HG02588 (cell line): ENCODE data around the gene PRR19.

Experiments
- ATAC-seq: cut with Tn5 transposase; IDR thresholded peaks from one replicate; pipeline ENCODE4 v1.9.1; 2021; ENCODE audit warnings: mild to moderate bottlenecking, moderate library complexity; ENCODE audit not compliant: unreplicated experiment

Gene PRR19

DNA sequence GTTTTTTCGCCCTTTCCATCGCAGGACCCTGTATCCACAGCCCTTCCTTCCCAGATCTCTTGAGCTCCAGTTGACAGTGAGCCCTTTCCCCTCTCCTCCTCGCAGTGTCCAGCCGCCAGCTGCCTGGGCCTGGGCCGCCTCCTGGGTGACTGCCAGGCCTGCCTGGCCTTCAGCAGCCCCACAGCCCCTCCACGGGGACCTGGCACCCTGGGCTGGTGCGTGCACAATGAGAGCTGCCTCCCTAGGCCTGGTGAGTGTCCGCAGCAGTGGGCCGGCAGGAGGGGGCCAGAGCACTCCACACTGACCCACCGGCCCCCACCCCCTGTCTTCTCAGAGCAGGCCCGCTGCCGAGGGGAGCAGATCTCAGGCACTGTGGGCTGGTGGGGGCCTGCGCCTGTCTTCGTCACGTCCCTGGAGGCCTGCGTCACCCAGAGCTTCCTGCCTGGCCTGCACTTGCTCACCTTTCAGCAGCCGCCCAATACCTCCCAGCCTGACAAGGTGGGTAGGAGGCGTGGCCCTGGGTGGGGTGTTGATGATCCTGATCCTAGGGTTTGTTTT is 42.5 kb downstream of the PRR19 start:
- no peak for ATAC-seq

DNA sequence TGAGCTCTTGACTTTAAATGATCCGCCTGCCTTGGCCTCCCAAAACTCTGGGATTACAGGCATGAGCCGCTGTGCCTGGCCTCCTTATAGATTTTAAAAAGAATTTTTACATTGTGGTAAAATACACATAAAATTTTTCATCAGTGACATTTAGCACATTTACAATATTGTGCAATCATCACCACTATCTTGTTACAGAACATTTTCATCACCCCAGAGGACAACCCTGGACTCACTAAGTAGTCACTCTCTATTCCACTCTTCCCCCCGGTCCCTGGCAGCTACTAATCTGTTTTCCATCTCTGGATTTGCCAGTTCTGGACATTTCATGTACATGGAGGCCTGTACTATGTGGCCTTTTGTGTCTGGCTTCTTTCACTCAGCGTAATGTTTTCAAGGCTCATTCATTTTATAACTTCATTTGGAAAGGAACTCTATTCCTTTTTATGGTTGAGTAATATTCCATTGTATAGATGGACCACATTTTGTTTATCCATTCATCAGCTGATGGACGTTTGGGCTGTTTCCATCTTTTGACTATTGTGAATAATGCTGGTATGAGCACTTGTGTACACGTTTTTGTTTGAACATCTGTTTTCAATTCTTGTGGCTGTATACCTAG is 43.4 kb downstream of the PRR19 start:
- ATAC-seq, result no peak

DNA sequence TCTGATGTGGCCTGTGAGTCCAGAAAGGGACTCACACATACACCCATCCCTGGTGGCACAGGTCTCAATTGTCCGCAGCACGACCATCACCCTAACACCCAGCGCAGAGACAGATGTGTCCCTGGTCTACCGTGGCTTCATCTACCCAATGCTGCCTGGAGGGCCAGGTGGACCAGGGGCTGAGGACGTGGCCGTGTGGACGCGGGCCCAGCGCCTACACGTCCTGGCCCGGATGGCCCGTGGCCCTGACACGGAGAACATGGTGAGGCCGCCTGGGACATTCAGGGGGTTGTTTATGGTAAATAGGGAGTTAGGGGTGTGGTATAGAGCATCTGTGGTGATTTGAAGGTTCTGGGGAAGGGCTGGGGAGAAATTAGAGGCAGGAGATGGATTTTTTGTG is 46.3 kb downstream of the PRR19 start:
- ATAC-seq, result no peak

DNA sequence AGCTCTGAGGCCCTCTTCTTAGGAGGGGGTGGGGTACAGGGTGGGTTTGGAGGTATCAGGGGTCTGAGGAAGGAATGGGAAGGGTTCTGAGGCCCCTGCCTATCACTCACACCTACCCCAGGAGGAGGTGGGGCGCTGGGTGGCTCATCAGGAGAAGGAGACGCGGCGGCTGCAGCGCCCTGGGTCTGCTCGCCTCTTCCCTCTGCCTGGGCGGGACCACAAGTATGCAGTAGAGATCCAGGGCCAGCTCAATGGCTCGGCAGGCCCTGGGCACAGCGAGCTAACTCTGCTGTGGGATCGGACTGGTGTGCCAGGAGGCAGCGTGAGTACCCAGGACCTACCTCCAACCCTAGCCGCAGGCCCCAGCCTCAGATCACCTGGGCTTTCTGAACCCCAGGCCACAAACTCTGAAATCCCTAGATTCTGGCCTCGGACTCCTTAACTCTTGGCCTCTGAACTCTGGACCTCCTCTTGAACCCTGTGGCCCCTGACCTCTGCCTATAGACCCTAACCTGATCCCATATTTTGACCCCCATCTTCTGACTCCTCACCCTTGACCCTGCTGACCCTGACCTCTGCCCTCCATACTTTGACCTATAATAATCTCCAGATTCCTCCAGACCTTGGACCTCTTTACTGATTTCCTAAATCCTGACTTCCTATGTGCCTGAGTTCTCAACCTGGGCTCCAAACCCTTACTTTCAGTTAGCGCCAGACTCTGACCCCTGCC is 47.6 kb downstream of the PRR19 start:
- no peak for ATAC-seq

DNA sequence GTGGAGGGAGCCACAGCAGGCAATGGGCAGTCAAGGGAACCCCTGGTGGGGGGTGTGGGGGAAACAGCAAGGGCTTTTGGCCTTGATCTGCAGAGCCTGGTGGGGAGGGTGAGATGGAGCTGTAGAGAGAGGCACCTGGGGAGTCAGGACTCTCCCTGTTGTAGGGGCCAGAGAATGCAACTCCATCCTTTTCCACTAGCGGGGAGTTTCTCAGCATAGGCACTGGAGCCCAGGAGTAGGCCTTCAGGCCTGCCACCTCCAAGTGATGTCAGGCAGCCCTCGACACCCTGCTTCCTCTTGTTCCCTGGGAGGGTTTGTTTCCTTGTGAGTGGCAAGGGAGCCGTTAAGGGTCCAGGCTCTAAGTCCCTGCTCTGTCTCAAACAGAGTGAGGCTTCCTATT is 48.5 kb downstream of the PRR19 start:
- no peak for ATAC-seq

DNA sequence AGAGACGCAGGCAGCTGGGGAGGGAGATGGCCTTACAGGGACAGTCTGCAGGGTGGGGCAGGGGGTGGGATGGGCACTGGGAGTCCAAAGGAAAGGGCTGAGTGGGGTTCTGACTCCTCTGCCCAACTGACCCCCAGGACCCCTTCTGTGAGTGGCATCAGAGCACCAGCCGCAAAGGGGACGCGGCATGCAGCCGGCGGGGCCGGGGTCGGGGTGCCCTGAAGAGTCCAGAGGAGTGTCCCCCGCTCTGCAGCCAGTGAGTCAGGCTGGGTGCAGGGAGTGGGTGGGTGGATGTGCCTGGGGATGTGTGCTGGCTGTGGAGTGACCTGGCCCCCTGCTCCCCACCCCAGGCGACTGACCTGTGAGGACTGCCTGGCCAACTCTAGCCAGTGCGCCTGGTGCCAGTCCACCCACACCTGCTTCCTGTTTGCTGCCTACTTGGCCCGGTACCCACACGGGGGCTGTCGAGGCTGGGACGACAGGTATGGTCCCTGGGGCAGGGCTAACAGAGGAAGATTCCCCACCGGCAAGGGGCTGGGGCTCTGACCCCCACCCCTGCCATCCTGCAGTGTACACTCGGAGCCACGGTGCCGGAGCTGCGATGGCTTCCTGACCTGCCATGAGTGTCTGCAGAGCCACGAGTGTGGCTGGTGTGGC is 49.3 kb downstream of the PRR19 start:
- no peak for ATAC-seq

DNA sequence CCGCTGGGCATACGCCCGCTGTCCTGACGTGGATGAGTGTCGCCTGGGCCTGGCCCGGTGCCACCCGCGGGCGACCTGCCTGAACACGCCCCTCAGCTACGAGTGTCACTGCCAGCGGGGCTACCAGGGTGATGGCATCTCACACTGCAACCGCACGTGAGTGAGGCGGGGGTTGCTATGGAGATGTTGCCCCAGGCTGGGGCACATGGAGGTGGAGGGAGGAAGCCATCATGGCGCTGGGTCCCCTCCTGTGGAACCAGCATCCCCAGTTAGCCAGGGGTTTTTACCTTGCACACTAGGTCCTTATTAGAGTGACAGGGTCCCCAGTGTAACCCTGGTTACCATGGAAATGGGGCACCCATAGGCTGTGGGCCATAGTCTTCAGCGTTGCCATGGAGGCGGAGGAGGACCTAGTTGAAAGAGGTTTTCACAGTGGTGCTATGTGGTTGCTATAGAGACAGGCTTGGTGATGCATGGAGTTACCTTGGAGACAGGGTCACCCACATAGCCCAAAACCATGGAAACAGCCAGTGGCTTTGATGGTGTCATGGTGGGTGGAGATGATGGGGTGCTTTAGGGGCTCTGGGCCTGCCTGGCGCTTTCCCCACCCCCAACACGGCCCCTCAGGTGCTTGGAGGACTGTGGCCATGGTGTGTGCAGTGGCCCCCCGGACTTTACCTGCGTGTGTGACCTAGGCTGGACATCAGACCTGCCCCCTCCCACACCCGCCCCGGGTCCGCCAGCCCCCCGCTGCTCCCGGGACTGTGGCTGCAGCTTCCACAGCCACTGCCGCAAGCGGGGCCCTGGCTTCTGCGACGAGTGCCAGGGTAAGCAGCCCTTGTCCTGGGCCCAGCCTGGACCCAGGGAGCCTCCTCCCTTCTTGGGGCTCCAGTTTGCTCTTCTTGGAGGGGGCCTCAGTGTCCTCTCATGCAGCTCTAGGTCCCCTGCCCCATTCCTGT is 50.6 kb downstream of the PRR19 start:
- ATAC-seq, result no peak

DNA sequence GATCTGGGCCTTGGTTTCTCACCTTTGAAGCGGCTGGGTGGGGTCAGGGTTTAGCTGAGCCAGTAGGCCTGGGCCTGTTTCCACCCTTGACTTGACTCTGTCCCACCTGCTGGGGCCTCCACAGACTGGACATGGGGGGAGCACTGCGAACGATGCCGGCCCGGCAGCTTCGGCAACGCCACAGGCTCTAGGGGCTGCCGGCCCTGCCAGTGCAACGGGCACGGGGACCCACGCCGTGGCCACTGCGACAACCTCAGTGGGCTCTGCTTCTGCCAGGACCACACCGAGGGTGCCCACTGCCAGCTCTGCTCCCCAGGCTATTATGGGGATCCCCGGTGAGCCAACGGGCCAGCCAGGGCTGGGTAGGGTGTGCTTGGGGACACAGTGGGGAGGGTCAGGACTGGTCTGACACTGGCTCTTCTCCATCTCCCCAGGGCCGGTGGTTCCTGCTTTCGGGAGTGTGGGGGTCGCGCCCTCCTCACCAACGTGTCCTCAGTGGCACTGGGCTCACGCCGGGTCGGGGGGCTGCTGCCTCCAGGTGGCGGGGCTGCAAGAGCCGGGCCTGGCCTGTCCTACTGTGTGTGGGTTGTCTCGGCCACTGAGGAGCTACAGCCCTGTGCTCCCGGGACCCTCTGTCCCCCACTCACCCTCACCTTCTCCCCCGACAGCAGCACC is 51.5 kb downstream of the PRR19 start:
- no peak for ATAC-seq

DNA sequence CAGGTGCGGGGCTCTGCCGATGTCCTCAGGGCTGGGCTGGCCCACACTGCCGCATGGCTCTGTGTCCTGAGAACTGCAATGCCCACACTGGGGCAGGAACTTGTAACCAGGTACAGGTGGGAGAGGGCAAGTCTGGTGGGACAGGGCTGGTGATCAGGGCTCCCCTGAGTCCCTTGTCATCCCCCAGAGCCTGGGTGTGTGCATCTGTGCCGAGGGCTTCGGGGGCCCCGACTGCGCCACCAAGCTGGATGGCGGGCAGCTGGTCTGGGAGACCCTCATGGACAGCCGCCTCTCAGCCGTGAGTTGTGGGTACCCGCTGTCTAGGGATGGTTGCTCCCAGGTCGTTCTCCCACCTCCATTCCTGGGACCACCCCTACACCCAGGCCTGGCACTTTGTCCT is 54.0 kb downstream of the PRR19 start:
- no peak for ATAC-seq

DNA sequence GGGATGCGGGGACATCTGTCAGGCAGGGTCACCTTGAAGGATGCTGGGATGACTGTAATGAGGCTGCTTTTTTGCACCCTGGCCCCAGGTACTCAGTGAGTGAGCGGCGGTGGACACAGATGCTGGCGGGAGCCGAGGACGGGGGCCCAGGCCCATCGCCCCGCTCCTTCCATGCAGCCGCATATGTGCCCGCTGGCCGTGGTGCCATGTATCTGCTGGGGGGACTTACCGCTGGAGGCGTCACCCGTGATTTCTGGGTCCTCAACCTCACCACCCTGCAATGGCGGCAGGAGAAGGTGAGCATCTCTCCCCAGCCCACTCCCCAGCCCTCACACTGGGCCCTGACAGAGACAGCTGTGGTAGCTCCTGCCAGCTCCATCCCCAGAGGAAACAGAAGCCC is 54.8 kb downstream of the PRR19 start:
- no peak for ATAC-seq

DNA sequence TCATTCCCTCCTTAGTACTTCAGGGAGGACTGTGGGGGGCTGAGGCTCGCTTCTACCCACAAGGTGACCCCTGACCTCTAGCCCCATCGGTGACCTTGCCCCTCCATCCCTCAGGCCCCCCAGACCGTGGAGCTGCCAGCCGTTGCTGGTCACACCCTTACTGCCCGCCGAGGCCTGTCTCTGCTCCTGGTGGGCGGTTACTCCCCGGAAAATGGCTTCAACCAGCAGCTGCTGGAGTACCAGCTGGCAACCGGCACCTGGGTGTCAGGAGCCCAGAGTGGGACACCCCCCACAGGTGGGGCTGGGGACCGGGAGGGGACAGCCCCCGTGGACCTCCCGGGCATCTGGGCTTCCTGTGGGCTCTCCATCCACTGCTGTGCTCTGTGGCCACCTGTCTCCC is 55.4 kb downstream of the PRR19 start:
- ATAC-seq, result no peak
